Neural progenitor cell (in vitro differentiated cells): ENCODE measurements around the gene RBM45.

Experiments
- CTCF ChIP-seq: fragments of 200-600 bp; sonication (generic); IDR thresholded peaks from 2 replicates; pipeline ENCODE4 v1.5.1; 2017; ENCODE audit warnings: antibody characterized with exemption, mild to moderate bottlenecking
- EZH2 ChIP-seq: fragments of 200-600 bp; sonication (generic); IDR thresholded peaks from 2 replicates; pipeline ENCODE4 v1.6.1; 2017; ENCODE audit warnings: antibody characterized with exemption, mild to moderate bottlenecking, moderate library complexity
- EZH2phosphoT487 ChIP-seq: fragments of 200-600 bp; sonication (generic); IDR thresholded peaks from 2 replicates; pipeline ENCODE4 v1.6.1; 2017; ENCODE audit warnings: antibody characterized with exemption

- TF ChIP-seq CTCF (no peak), EZH2 (no peak), EZH2phosphoT487 (no peak)
Measured at GRCh38 chr2:178125862-178126261, 13.6 kb downstream of the RBM45 start.
